Measurements from ENCODE around the gene SLC17A9.
"Not testable (repeated sequence)": the region's sequence is repeated elsewhere in the genome, so short reads cannot be mapped to it uniquely, and the experiment has no call there.

The SLC17A9 gene

DNA sequence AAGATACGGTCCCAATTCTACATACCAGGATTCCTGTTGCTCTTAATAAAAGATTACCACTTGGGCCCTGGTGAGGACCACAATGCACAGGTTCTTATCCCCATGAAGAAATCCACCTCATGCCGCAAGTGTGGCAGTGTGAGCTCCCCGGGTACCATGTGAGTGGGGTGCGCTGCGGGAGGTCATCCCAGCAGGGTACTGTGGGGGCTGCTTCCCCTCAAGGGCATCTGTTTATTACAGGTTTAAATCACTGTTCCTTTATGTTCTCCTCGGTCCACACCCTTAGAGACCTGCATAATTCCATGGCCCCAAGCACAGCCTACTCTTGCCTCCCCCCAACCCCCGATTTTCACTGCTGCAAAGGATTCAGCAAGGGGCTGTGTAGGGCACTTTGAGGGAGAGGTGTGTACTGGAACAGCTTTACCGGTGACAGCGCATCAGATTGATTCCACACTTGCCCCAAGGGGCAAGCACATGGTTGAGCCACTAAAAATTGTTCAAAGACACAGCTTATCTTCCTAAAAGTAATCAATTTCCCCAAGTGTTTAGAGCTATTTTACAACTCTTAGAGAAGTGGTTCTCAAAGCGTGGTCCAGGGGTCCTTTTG, 32.4 kb upstream of the SLC17A9 start:
- no peak for DNase-seq

DNA sequence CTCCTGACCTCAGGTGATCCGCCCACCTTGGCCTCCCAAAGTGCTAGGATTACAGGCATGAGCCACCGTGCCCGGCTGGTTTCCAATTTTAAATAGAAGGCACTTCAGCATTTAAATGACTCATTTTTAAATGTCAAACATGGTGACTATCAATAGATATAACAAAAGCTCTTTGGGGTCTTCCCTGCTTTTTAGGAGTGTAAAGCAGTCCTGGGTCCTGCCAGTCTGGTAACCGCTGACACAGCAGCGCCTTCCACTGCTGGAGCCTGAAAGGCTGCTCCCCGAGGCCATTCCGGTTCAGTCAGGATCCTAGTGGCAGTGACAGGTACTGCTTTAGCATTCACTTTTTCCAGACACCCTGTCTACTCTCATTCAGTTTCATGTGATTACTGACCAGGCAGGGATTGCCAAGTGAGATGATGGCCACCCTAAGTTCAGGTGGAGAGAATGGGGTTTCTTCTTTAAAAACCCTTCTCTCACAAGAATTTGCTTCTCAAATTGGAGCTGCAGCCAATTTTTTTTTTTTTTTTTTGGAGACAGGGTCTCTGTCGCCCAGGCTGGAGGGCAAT, 31.3 kb upstream of the SLC17A9 start:
- DNase-seq, result no peak

DNA sequence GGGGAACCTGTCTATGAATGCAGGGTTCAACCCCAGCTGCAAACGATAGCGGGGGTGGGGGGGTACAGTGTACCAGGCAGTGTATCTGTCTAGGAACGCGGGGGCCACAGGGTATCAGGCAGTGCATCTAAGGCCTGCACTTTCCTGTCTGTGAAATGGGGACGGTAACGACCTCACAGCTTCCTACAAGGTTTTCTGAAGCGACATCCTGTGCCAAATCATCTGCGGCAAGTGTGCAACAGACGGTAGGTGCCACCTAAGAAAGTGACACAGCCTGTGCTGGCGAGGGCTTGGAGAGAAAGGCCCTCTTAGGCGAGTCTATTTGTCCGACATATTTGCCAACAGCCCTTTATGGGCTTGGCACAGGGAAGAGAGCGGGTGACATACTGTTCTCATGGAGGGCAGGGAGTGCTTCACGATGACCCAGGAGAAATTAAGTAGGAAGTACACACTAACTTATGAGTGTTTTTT, 30.0 kb upstream of the SLC17A9 start:
- DNase-seq, result no peak

DNA sequence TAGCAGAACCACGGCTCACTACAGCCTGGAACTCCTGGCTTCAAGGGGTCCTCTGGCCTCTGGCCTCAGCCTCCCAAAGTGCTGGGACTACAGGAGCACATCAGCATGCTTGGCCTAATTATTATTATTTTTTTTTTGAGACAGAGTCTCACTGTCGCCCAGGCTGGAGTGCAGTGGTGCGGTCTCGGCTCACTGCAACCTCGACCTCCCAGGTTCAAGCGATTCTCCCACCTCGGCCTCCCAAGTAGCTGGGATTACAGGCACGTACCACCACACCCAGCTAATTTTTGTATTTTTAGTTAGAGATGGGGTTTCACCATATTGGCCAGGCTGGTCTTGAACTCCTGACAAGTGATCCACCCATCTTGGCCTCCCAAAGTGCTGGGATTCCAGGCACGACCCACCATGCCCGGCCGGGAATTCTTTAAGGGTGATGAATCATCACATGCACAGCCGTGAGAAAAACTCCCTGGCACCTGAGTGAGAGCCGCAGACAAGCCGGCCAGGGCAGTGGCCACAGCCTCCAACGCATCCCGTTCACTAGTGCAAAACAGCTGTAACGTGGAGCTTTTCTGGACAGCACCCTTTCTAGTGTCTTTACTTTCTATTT, 29.3 kb upstream of the SLC17A9 start:
- not testable (repeated sequence) for DNase-seq

DNA sequence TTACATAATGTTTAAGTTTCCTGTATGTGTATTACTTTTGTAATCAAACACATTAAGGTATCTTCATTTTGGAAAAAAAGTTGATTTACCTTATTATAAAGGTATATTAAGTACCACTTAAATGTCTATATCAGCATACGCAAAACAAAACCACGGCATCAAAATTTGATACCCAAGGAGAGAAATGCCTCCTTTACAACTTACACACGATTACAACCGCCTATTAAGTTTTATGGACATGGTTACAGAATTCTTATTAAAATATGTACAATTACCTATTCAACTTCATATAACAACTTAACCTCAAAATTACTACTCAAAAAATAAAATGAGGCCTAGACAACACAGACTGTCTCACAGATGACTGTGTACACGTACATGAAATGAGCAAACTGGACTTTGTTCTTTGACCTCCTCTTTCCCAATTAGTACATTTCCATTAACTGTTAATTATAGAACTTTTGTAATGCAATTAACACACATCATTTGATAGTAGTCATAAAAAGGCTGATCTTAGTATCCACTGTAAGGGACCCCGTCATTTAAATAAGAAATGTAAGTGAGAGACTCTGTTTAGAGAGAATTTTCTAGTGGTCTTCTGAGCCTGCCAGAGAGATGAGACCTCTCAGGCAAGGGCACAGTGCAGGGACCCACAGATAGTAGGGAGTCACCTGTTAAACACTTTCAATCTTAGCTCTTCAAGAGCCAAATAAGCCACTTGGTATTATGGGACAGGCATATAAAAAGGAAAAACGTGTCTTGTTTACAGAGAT, 28.7 kb upstream of the SLC17A9 start:
- DNase-seq, result no peak

DNA sequence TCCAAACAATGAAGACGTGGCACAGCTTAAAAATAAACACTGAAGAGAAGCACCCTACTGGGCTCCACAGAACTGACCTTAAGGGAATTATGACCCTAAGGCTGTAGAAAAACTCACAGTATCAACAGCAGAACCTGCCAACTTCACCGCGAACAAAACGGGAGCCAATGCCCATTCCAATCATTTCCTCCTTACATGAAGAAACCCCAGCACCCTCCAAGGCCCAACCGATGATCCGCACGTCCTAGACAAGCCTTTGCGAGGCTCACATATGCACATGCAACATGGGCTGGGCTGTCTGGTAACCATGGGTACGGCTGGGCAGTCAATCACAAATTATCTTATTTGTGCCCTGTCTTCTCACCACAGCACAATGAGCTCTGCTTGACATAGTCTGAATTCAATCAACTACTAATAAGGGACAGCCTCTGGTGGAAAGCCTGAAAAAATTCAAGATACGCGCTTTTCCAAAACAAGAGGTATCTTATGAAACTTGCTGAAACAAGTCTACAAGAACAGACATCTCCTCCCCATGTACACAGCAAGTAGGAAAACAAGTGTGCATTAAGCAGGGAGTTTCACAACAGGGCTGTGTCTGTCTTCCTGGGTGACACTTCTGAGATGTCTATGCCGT, 27.9 kb upstream of the SLC17A9 start:
- DNase-seq, result no peak

DNA sequence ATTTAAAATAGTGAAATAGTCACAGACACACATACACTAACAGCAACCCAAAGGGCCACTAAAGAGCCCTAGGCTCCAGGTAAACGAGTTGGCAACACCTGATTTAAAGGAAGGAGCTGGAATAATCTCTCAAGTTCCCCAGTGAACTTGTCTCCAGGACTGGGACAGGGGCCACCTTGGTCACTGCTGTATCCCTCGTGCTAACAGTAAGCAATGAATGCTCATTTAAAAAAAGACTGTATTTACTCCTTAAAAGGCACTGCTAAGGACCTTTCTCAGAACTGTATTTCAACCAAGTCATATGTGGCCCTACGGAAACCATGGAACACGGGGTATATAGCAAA, 27.5 kb upstream of the SLC17A9 start:
- no peak for DNase-seq

DNA sequence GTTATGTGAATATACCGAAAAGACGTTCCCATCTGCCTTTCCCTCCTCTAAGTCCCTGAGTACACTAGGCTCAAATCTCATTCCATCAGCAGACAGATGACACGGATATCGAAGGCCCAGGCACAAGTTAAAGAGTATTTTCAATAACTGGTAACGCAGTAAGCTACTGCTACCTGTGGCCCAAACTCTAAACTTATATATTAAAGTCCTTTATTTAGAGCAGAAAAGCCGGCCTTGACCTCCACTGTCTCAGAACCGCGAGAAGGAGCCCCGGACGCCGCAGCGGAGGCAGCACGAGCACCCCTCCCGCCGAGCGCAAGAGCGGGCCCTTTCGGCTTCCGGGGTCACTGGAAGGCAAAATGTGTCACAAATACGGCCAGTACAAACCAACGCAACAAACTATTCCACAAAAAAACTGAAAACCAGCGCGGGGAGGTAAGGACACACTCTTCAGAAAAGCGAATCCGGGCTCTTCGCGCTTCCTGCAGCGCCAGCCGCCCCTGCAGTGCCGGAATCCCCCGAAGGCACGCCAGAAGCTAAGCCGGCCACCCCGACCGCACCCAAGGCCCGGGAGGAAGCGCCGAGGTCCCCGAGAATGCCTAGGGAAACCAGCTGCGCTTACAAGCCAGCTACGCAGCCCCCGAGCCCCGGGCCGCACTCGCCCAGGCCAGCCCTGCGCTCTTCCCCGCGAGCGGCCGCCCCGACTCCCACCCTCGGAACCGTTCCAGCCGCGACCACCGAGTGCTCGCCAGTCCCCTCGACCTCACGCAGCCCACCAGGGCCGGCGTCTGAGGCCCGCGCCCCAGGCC, 26.9 kb upstream of the SLC17A9 start:
- peak; percentile 19 for DNase-seq

DNA sequence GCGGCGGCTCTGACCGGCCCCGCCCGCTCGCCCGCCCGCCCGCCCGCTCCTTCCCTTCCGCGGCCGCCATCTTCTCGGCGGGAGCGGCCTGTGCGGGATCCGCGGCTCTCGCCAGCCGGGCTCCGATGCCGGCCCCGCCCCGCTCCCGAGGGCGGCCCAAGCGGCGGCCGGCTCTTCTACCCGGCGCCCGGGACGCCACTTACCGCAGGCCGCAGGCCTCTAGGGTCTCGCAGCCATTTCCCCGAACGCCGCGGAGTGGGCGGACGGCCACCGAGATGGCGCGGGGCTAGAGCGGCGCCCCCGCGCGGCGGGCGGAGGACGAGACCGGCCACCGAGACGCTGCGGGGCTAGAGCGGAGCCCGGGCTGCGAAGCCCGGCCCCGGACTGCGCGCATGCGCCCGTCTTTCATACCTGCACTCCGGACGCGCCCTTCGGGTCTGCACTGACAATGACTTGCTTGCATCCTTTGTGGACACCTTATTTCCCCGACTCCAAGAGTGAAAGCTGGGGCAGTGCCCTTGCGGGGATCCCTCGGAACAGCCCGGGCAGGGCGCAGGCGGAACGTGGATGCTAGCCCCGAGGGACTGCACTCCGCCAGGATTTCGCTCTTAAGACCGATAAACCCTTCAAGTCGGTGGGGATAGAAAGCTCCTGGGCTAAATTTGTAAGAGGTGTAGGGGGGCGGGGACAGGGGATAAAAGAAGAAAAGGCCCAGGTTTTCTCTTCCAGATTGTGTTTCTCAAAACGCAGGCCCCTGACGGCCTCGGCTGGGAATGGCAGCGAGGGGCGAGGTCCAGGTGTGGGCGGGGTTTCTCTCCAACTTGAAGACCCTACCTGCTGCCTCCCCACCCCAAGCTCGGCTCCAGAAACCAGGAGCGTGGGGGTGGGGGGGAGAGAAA, 26.0 kb upstream of the SLC17A9 start, which contains the start of gene DIDO1:
TSS of gene DIDO1 (minus strand) at position 277 of the 899 bp plus-strand sequence.
- DNase-seq, result peak; percentile 80

DNA sequence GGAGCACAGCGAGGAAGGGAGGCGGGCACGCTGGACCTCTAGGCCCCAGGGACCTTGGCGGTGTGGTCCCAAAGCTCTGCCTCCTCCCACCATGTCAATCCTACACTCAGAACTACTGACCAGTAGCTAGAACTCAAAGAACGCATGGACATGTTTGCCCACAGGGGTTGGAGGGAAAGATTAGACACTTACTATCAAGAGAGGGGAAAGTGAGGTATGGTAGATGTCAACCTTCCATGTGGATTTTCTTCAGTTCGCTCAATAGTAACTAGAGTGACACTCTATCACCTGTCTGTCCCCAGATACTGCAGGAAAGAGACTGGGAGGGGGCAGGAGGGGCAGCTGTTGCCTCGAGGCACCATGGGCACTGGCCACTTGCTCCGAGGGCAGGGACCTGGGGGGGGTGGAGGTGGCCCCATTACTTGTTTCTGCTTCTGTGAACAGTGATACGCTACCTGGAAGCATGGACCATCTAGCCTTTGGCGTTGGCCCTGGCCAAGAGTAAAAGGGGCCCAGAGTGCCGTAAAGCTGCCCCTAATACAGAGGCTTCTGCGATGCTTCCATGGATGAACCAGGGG, 25.3 kb upstream of the SLC17A9 start:
- DNase-seq, result no peak

DNA sequence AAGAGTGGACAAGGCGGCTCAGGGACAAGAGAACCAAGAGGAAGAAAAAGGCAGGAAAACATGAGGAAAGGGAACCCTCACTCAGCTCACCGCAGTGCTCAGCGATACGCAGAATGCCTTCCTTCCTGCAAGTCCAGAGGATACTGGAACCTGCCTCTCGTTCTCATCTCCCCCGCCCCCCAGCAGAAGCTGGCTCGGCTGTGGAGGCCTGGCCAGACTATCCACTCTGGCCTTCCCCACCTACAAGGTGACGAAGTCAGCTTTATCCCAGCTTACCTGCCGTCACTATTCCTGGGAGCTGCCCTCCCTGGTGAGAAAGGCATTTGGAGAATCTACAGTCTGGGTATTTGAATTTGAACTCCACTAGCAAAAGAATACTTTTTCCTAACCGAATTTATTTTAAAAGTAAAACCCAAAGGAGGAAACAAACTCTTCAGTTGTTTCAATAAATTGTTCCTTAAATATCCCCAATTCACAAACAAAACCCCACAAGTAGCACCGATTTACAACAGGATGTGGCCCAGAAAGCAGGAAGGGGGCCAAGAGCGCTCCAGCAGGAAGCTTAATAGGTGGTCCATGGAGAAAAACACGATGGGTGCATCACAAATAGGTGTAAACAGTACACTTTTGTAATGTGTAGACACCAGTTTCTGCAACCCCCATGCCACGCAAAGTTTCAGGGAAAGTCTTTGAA, 24.1 kb upstream of the SLC17A9 start:
- DNase-seq, result no peak

DNA sequence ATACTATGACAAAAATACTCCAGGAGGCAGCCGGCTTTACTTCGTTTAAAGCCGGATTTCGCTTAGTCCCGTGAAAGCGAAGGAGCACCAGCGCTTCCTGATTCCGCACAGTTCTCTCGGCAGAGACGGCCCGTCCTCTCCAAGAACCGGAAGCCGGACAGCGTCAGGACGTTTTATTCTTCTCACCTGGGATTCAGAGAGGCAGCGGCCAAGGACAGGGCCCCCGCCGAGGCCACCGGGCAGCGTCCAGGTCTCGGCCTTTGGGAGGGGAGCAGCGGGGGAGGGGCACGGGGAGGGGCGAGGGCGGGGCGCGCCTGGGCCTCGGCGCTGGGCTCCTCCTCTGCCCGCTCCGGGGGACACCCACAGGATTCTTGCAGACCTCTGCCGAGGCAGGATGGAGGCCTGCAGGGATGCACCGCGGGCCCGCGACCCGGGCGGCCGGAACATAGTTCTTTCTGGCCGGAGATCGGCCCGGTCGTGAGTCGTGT, 23.4 kb upstream of the SLC17A9 start:
- DNase-seq, result peak; percentile 69

DNA sequence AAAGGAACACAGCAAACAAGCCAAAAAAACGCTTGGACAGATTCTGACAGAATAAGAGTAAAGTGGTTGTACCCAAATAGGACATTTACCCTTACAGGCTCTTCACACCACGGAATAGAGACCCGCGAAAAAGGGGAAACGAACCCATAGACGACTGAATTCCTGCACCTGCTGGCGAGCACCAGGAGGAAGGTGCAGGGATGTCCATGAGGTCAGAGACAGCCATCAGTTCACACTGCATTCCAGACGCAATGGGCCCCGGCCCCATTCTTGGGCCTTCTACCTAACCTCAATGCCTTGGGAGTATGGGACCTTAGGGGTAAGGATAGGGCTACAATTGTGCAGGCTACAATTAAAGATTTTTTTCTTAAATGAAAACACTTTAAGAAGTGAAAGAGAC, 21.0 kb upstream of the SLC17A9 start:
- no peak for DNase-seq

DNA sequence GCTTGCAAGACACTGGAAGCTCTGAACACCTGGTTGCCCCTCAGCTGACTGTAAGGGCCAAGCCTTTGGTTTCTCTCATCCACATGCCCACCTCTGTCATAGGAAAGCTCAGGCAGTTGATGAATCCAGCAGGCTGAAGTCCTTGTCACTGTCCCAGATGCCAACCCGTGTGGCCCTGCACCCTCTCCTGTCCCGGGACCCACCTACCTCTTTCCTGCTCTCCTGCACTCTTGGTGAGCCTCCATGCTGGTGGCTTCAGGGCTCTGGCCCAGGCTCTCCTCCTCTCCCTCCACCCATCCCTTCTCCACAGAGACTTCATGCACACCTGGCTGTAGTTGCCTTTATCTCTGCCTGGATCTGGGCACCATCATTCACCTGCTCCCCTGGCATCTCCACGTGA, 18.5 kb upstream of the SLC17A9 start:
- no peak for DNase-seq

DNA sequence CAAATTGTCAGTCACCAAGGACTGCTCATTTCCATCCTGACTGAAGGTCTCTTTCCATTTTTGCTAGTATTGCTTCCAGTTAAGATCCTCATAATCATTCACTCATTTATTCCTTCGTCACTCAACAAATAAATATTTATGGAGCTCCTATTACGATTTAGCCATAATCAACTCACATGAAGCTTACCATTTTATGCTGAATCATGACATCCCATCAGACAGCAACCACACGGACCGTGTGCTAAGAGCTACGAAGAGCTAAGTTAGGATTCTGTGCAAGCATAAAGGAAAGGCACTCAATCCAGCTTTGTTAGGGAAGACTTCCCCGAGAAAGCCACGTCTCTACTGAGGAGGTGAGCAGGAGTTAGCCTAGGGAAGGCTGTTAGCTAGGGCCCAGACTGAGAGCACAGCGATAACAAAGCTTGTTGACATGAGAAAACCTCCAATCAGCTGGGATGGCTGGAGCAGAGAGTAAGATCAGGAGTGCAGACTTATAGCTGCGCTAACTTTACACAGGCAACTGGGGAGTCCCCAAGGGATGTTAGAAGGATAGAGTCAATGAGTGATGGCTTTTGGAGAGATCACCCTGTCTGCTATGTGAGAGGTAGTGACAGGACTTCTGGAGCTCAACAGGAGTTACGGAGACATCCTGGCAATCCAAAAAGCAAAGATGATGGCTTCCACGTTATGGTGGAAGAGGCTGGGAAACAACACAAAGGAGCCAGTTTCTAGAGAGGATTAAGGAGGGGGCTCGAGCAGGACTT, 17.1 kb upstream of the SLC17A9 start:
- no peak for DNase-seq

DNA sequence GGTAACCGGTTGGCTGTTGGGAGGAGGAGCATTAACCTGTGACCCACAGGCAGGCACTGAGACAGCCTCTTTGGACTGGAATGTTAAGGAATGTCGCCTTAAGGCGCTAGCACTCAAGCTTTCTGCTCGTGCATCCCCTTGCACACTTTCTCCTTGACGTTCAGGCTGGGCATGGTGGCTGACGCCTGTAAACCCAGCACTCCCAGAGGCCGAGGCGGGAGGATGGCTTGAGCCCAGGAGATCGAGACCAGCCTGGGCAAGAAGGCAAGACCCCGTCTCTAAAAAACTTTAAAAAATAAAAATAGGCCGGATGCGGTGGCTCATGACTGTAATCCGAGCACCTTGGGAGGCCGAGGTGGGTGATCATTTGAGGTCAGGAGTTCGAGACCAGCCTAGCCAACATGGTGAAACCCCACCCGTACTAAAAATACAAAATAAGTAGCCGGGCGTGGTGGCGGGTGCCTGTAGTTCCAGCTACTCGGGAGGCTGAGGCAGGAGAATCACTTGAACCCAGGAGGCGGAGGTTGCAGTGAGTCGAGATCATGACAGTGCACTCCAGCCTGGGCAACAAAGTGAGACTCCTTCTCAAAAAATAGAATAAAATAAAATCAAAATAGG, 16.4 kb upstream of the SLC17A9 start:
- DNase-seq, result no peak

DNA sequence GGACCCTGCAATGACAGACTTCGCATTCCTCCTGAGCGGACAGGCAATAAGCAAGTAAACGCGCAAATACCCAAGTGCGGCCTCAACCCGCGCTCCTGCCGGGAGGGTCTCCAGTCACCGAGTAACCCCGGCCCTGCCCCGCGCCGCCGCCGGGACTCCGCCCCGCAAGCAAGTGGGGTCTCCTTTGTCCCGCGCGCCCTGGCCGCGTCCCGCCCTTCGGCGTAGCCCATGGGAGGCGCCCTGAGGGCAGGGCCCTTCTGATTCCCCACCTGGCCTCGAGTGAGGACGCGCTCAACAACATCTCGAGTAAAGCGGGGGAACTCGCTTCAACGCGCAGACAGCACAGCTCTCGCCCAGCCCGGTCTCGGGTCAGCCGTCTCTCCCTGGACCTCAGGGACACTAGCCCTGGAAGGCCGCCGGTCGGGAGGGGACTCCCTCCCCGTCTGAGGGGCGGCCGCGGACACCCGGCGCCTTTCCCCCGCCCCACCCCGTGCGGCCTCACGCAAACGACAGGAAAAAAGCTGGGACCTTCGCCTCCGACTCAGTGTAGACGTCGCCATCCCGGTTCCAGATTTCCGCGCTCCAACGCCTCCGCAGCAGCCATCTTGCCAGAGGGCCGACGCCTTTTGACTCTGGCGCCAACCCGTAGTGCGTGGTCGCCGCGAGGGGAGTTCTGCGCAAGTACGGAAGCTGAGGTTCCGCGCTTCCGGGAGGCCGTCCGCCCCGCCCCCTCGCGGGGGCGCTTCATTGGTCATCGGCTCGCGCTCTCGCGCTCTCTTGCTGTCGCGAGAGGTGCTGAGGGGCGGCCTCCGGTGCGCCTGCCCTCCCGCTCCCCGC, 15.0 kb upstream of the SLC17A9 start:
- DNase-seq, result peak; percentile 80

Data from KG1 (cell line).